ENCODE measurements around the gene PGLYRP1. TPM values are rescaled to one million over a fixed set of nuclear protein-coding genes. Genes with fewer than 3 reads are reported as not detected.

Gene PGLYRP1
- total RNA-seq, 4 donors from 2014 or later = not detected

- intact Hi-C loops (cut with DNase I; ENCODE audit: low total_unique reads) = no loop called here
- H3K9me3 ChIP-seq = no peaks in the 10 kb centered on the region
- peaks cover 2 to 6% (median 5%) of the 10 kb centered on the region in 4 donors for H3K4me1 ChIP-seq
- no peaks in the 10 kb centered on the region for H3K36me3 ChIP-seq
- H3K27ac ChIP-seq = no peak overlapping the region
- in situ Hi-C loops (cut with MboI; ENCODE audit: low pct_ligation_motif_present in 1 of 4, low pct_unique_long_range_greater_than_20kb in 1 of 4, low sequenced_read_pairs in 3 of 4) = no loop called here
- DNase-seq = peak; percentile 69
- 71 to 80% methylated on average over 1 to 28 of the region's 28 CpGs for WGBS, 2 donors (ENCODE audit: low coverage in 1 of 2)
- H3K27me3 ChIP-seq = peaks cover 23% of the 10 kb centered on the region
- no peak overlapping the region for H3K4me3 ChIP-seq
- no peak for TF ChIP-seq POLR2A (IDR thresholded peaks at IDR 0.05)
- peak; percentile 67 to 91 (median 87) for TF ChIP-seq CTCF (IDR thresholded peaks at IDR 0.05)
Measured at GRCh38 chr19:46009530-46010510, 13.0 kb downstream of the PGLYRP1 start.

- TF ChIP-seq POLR2A (IDR thresholded peaks at IDR 0.05) (no peak), CTCF (IDR thresholded peaks at IDR 0.05) (no peak), EP300 (IDR thresholded peaks at IDR 0.05; ENCODE audit: low read depth) (no peak), POLR2AphosphoS5 (IDR thresholded peaks at IDR 0.05) (no peak)
- no peaks in the 10 kb centered on the region for H3K4me1 ChIP-seq
- H3K27me3 ChIP-seq = no peaks in the 10 kb centered on the region
- intact Hi-C loops (cut with DNase I; ENCODE audit: low total_unique reads) (no loop called here), in situ Hi-C loops (cut with MboI; ENCODE audit: low pct_ligation_motif_present in 1 of 4, low pct_unique_long_range_greater_than_20kb in 1 of 4, low sequenced_read_pairs in 3 of 4) (no loop called here)
- H3K27ac ChIP-seq = no peak overlapping the region
- no peaks in the 10 kb centered on the region for H3K36me3 ChIP-seq
- H3K4me3 ChIP-seq = no peak overlapping the region
- H3K9me3 ChIP-seq = no peaks in the 10 kb centered on the region
- 95% methylated on average over 13 of the region's 13 CpGs; no CpG with 5 or more reads in 1 of the 2 donors for WGBS, 2 donors (ENCODE audit: low coverage in 1 of 2)
- no peak for DNase-seq
Measured at GRCh38 chr19:46006411-46006810, 16.4 kb downstream of the PGLYRP1 start.

- Histone ChIP-seq H3K27me3 (no peaks in the 10 kb centered on the region), H3K4me3 (no peak overlapping the region), H3K36me3 (no peaks in the 10 kb centered on the region), H3K4me1 (peaks cover 6 to 14% (median 9%) of the 10 kb centered on the region in 4 donors), H3K9me3 (no peaks in the 10 kb centered on the region), H3K27ac (no peak overlapping the region)
- DNase-seq = no peak
- WGBS, 2 donors (ENCODE audit: low coverage in 1 of 2) = 96% methylated on average over 15 of the region's 15 CpGs; no CpG with 5 or more reads in 1 of the 2 donors
- in situ Hi-C loops (cut with MboI; ENCODE audit: low pct_ligation_motif_present in 1 of 4, low pct_unique_long_range_greater_than_20kb in 1 of 4, low sequenced_read_pairs in 3 of 4) (no loop called here), intact Hi-C loops (cut with DNase I; ENCODE audit: low total_unique reads) (no loop called here)
- no peak for TF ChIP-seq CTCF (IDR thresholded peaks at IDR 0.05)
- TF ChIP-seq EP300 (IDR thresholded peaks at IDR 0.05; ENCODE audit: low read depth) = no peak
- TF ChIP-seq POLR2AphosphoS5 (IDR thresholded peaks at IDR 0.05) = no peak
- no peak for TF ChIP-seq POLR2A (IDR thresholded peaks at IDR 0.05)
Measured at GRCh38 chr19:46002678-46003275, 20.1 kb downstream of the PGLYRP1 start.

GRCh38 chr19:46000491-46001246 lies 22.2 kb downstream of the PGLYRP1 start:
- Histone ChIP-seq H3K4me1 (peaks cover 13 to 19% (median 15%) of the 10 kb centered on the region in 4 donors), H3K27me3 (no peaks in the 10 kb centered on the region), H3K36me3 (no peaks in the 10 kb centered on the region), H3K4me3 (no peak overlapping the region), H3K27ac (no peak overlapping the region), H3K9me3 (no peaks in the 10 kb centered on the region)
- TF ChIP-seq POLR2A (IDR thresholded peaks at IDR 0.05) = no peak
- TF ChIP-seq POLR2AphosphoS5 (IDR thresholded peaks at IDR 0.05) = no peak
- in situ Hi-C loops (cut with MboI; ENCODE audit: low pct_ligation_motif_present in 1 of 4, low pct_unique_long_range_greater_than_20kb in 1 of 4, low sequenced_read_pairs in 3 of 4) (no loop called here), intact Hi-C loops (cut with DNase I; ENCODE audit: low total_unique reads) (no loop called here)
- WGBS, 2 donors (ENCODE audit: low coverage in 1 of 2) = 7 to 14% methylated on average over 6 to 29 of the region's 34 CpGs
- peak; percentile 69 for DNase-seq

Data from transverse colon (tissue), 4 donors.